ENCODE data around the gene CELF2. TPM values are rescaled to one million over a fixed set of nuclear protein-coding genes. Genes with fewer than 3 reads are reported as not detected.
A peak's percentile ranks its signal among the peaks of the same experiment; 100 is the strongest.

Gene CELF2
- total RNA-seq, 4 donors from 2014 or later: 30.0 to 56.6 (median 43.3) TPM

DNA sequence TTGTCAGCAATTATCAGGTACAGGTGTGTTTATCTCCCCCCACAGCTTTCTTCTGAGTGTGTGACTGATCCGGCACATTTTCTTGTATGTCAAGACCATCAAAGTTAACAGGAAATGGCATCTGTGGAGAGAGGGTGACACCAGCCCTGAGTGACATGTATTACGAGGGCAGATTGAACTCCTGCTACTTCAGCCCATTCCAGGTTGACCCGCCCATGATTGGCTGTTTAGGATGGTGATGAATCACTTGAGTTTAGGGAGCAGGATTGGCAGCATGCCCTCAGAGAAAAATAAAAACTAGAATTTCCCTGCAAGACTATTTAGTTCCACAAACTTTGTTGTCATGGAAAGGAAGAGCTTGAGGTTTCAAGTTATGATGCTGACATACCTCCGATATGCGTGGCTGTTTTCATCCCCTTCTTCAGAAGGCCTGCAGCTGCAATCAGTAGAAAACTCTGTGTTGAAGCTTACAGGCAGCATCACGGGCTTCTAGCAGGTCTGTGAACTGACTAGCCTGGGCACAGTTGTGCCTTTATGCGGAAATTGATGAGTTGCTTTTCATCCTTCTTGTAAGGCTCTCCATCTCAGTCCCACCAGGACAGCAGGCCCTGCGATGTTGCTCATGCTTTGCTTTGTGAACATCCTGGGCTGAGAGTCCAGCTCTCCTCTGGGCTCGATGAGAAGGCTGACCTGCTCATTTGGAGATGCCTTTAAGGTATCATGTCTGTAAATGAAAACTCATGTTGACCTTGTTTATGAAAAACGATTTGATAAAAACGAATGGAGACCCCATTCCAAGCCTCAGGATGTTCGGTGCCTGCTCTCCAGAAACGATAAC, 8.0 kb upstream of the CELF2 start:
- H3K27ac ChIP-seq: peak overlapping the region in 3 of 4 donors; percentile 10 to 86 (median 85)
- DNase-seq (no peak), ATAC-seq (no peak)
- in situ Hi-C loops (cut with MboI; ENCODE audit: low sequenced_read_pairs in 4 of 4) (no loop called here), intact Hi-C loops (cut with DNase I; ENCODE audit: low total_unique reads) (loop anchor here (10.0 kb wide), 1 partner anchor 735 kb away; the partner anchor contains the start of gene ECHDC3)
- peaks cover 0 to 44% (median 17%) of the 10 kb centered on the region in 3 donors for H3K27me3 ChIP-seq
- H3K4me1 ChIP-seq: peaks cover 0 to 28% of the 10 kb centered on the region in 2 donors
- H3K4me3 ChIP-seq: no peak overlapping the region
- TF ChIP-seq POLR2A (IDR thresholded peaks at IDR 0.05): no peak
- TF ChIP-seq, protein P1, sequence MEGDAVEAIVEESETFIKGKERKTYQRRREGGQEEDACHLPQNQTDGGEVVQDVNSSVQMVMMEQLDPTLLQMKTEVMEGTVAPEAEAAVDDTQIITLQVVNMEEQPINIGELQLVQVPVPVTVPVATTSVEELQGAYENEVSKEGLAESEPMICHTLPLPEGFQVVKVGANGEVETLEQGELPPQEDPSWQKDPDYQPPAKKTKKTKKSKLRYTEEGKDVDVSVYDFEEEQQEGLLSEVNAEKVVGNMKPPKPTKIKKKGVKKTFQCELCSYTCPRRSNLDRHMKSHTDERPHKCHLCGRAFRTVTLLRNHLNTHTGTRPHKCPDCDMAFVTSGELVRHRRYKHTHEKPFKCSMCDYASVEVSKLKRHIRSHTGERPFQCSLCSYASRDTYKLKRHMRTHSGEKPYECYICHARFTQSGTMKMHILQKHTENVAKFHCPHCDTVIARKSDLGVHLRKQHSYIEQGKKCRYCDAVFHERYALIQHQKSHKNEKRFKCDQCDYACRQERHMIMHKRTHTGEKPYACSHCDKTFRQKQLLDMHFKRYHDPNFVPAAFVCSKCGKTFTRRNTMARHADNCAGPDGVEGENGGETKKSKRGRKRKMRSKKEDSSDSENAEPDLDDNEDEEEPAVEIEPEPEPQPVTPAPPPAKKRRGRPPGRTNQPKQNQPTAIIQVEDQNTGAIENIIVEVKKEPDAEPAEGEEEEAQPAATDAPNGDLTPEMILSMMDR (IDR thresholded peaks at IDR 0.05 in 4 of 5, conservative IDR thresholded peaks at IDR 0.05 in 1 of 5): no peak
- H3K36me3 ChIP-seq: no peaks in the 10 kb centered on the region
- no peaks in the 10 kb centered on the region for H3K9me3 ChIP-seq

DNA sequence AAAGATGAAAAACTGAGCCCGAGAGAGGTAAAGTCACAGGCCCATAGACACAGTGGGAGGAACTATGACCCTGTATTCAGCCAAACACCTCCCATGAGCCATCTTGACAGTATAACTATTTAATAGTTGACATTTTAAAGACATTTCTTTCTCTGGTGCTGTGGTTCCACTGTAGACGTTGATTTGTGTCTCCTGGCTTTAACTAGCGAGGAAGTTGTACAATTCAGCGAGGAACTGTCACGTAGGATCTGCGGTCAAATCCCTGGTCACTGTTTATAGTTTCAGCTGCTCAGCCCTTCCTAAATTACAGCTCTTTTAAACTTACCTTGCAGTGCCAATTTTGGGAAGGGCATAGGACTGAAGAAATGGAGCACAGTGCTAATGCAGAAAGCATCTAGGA, 7.1 kb upstream of the CELF2 start:
- DNase-seq (no peak), ATAC-seq (peak; percentile 5 to 32)
- intact Hi-C loops (cut with DNase I; ENCODE audit: low total_unique reads) (loop anchor here (10.0 kb wide), 1 partner anchor 734 kb away; the partner anchor contains the start of gene ECHDC3), in situ Hi-C loops (cut with MboI; ENCODE audit: low sequenced_read_pairs in 4 of 4) (no loop called here)
- H3K4me1 ChIP-seq: peaks cover 0 to 37% of the 10 kb centered on the region in 2 donors
- no peaks in the 10 kb centered on the region for H3K36me3 ChIP-seq
- H3K27ac ChIP-seq: peak overlapping the region in 3 of 4 donors; percentile 10 to 86 (median 85)
- TF ChIP-seq, protein P1 (IDR thresholded peaks at IDR 0.05 in 4 of 5, conservative IDR thresholded peaks at IDR 0.05 in 1 of 5): no peak
- no peak for TF ChIP-seq POLR2A (IDR thresholded peaks at IDR 0.05)
- H3K9me3 ChIP-seq: no peaks in the 10 kb centered on the region
- H3K27me3 ChIP-seq: peaks cover 0 to 43% (median 13%) of the 10 kb centered on the region in 3 donors
- H3K4me3 ChIP-seq: no peak overlapping the region

DNA sequence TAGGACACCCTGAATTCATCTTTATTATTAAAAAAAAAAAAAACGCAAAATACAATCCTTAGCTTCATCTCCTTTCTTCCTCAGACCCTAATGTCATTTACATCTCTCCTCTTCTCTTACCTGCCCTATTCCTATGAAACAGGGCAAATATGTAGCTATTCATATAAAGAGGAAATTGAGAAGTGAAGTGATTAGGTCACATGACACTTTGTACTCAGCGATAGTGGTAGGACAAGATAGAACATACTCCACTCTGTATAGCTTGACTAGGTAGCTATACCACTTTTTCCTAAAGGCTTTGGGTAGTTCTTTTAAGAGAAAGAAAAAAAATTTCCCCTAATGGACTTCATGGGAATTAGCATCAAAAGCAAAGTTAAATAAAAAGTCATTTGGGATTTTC, 6.2 kb upstream of the CELF2 start:
- DNase-seq (no peak), ATAC-seq (no peak)
- TF ChIP-seq, protein P1 (IDR thresholded peaks at IDR 0.05 in 4 of 5, conservative IDR thresholded peaks at IDR 0.05 in 1 of 5): no peak
- Histone ChIP-seq H3K27ac (peak overlapping the region; percentile 78 to 86 (median 84)), H3K4me1 (peaks cover 0 to 45% of the 10 kb centered on the region in 2 donors), H3K4me3 (no peak overlapping the region), H3K9me3 (no peaks in the 10 kb centered on the region), H3K36me3 (no peaks in the 10 kb centered on the region), H3K27me3 (peaks cover 0 to 35% (median 5%) of the 10 kb centered on the region in 3 donors)
- intact Hi-C loops (cut with DNase I; ENCODE audit: low total_unique reads): loop anchor here (10.0 kb wide), 1 partner anchor 733 kb away; the partner anchor contains the start of gene ECHDC3
- in situ Hi-C loops (cut with MboI; ENCODE audit: low sequenced_read_pairs in 4 of 4): no loop called here

DNA sequence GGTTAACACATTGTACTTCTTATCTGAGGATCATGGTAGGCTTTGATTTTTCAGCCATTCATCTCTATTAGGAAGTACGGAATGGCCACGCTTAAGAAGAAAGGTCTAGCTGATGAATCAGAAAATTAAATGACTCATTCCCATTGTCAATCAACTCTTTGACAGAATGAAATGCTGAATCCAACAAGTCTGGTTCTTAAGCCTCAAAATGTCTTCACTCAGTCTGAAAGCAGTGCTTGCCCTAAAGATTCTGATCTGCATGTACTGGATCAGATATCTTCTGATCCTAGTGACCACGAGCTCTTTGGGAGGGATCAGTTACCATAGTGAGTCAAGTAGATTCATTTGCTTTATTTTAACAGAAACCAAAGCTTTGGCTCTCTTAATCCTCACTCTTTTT, 5.7 kb upstream of the CELF2 start:
- intact Hi-C loops (cut with DNase I; ENCODE audit: low total_unique reads): loop anchor here (2.0 to 10.0 kb wide), 2 partner anchors 97 to 733 kb away; partner anchors contain the start of gene ECHDC3
- H3K36me3 ChIP-seq: no peaks in the 10 kb centered on the region
- peaks cover 0 to 32% (median 0%) of the 10 kb centered on the region in 3 donors for H3K27me3 ChIP-seq
- peak; percentile 73 to 84 for ATAC-seq
- peak in 1 of 2 donors; percentile 26 for DNase-seq
- H3K4me1 ChIP-seq: peaks cover 0 to 47% of the 10 kb centered on the region in 2 donors
- peak overlapping the region; percentile 78 to 86 (median 84) for H3K27ac ChIP-seq
- TF ChIP-seq, protein P1 (IDR thresholded peaks at IDR 0.05 in 4 of 5, conservative IDR thresholded peaks at IDR 0.05 in 1 of 5): no peak
- no peak for TF ChIP-seq POLR2A (IDR thresholded peaks at IDR 0.05)
- H3K4me3 ChIP-seq: peak overlapping the region in 2 of 4 donors; percentile 36 to 37
- in situ Hi-C loops (cut with MboI; ENCODE audit: low sequenced_read_pairs in 4 of 4): no loop called here
- no peaks in the 10 kb centered on the region for H3K9me3 ChIP-seq
